ENCODE measurements around the gene GPR158. TPM values are rescaled to one million over a fixed set of nuclear protein-coding genes. Genes with fewer than 3 reads are reported as not detected.
"Not testable (repeated sequence)": the region's sequence is repeated elsewhere in the genome, so short reads cannot be mapped to it uniquely, and the experiment has no call there.

The GPR158 gene
- 5.3 TPM for total RNA-seq (ENCODE audit: insufficient read depth, low replicate concordance)

GRCh38 chr10:25174461-25175230, at the start of gene GPR158:
TSS of gene GPR158 (plus strand) at chr10:25175001. CDS start at chr10:25175421, 420 bp downstream.
- peak; percentile 97 for DNase-seq (ENCODE audit: low spot score)

GRCh38 chr10:25125201-25125611, 49.6 kb upstream of the GPR158 start:
- no peak for DNase-seq (ENCODE audit: low spot score)

- DNase-seq (ENCODE audit: low spot score): no peak
These were observed 45.2 kb upstream of the GPR158 start for GRCh38 chr10:25129592-25129991.

- DNase-seq (ENCODE audit: low spot score): peak; percentile 26
These were observed 43.9 kb upstream of the GPR158 start for GRCh38 chr10:25130906-25131305.

- no peak for DNase-seq (ENCODE audit: low spot score)
These were observed 32.5 kb upstream of the GPR158 start for GRCh38 chr10:25142116-25142864.

- no peak for DNase-seq (ENCODE audit: low spot score)
These were observed 17.2 kb upstream of the GPR158 start for GRCh38 chr10:25157650-25158049.

- DNase-seq (ENCODE audit: low spot score): no peak
These were observed 15.2 kb upstream of the GPR158 start for GRCh38 chr10:25159591-25159990.

- DNase-seq (ENCODE audit: low spot score): no peak
These were observed 12.4 kb upstream of the GPR158 start for GRCh38 chr10:25162391-25162790.

- DNase-seq (ENCODE audit: low spot score): not testable (repeated sequence)
These were observed 11.3 kb upstream of the GPR158 start for GRCh38 chr10:25163464-25163863.

GRCh38 chr10:25169740-25170139, 5.1 kb upstream of the GPR158 start:
- no peak for DNase-seq (ENCODE audit: low spot score)

GRCh38 chr10:25170627-25171026, 4.2 kb upstream of the GPR158 start:
- no peak for DNase-seq (ENCODE audit: low spot score)

- no peak for DNase-seq (ENCODE audit: low spot score)
These were observed 973 bp downstream of the GPR158 start for GRCh38 chr10:25175527-25176420.

GRCh38 chr10:25176421-25176968, 1.7 kb downstream of the GPR158 start:
- no peak for DNase-seq (ENCODE audit: low spot score)

- DNase-seq (ENCODE audit: low spot score): no peak
These were observed 2.4 kb downstream of the GPR158 start for GRCh38 chr10:25177093-25177753.

- no peak for DNase-seq (ENCODE audit: low spot score)
These were observed 2.9 kb downstream of the GPR158 start for GRCh38 chr10:25177754-25178135.

GRCh38 chr10:25178411-25178810, 3.6 kb downstream of the GPR158 start:
- DNase-seq (ENCODE audit: low spot score): no peak

- no peak for DNase-seq (ENCODE audit: low spot score)
These were observed 6.0 kb downstream of the GPR158 start for GRCh38 chr10:25180801-25181200.

- DNase-seq (ENCODE audit: low spot score): no peak
These were observed 7.8 kb downstream of the GPR158 start for GRCh38 chr10:25182636-25183035.

- DNase-seq (ENCODE audit: low spot score): no peak
These were observed 16.5 kb downstream of the GPR158 start for GRCh38 chr10:25191162-25191895.

- no peak for DNase-seq (ENCODE audit: low spot score)
These were observed 23.4 kb downstream of the GPR158 start for GRCh38 chr10:25198151-25198550.
